GM19025 (cell line): ENCODE measurements around the gene MED15.

Source experiments
- ATAC-seq: cut with Tn5 transposase; IDR thresholded peaks from one replicate; pipeline ENCODE4 v1.9.1; 2021; ENCODE audit warnings: mild to moderate bottlenecking, low read depth, moderate library complexity; ENCODE audit not compliant: unreplicated experiment

MED15 gene

GRCh38 chr22:20636075-20636812 lies 128.8 kb downstream of the MED15 start:
- ATAC-seq = no peak

GRCh38 chr22:20636945-20637344 lies 129.5 kb downstream of the MED15 start:
- no peak for ATAC-seq
